LNCAP (cell line): ENCODE results near the gene RXFP4.

Experiments
- CTCF ChIP-seq: fragments of 450-650 bp; IDR thresholded peaks from 2 replicates; pipeline ENCODE4 v1.5.1; 2017; ENCODE audit warnings: mild to moderate bottlenecking

The RXFP4 gene

GRCh38 chr1:155934097-155934935 is 7.1 kb upstream of the RXFP4 start, which contains the start of gene KHDC4:
Gene KHDC4 (minus strand): TSS chr1:155934413. CDS start chr1:155934373, 40 bp downstream.
- TF ChIP-seq CTCF, result no peak

- no peak for TF ChIP-seq CTCF
Observed at GRCh38 chr1:155934936-155935590, 6.4 kb upstream of the RXFP4 start.

- peak; percentile 63 for TF ChIP-seq CTCF
Observed at GRCh38 chr1:155938220-155938627, 3.2 kb upstream of the RXFP4 start.

- no peak for TF ChIP-seq CTCF
Observed at GRCh38 chr1:155940482-155940992, 901 bp upstream of the RXFP4 start.

- TF ChIP-seq CTCF, result no peak
Observed at GRCh38 chr1:155941845-155942531, 550 bp downstream of the RXFP4 start.

GRCh38 chr1:155942578-155943141 is 1.2 kb downstream of the RXFP4 start:
- no peak for TF ChIP-seq CTCF

- no peak for TF ChIP-seq CTCF
Observed at GRCh38 chr1:155944444-155944799, 3.0 kb downstream of the RXFP4 start.
